Gastroesophageal sphincter (tissue), 4 donors: ENCODE data around the gene ABO. TPM values are rescaled to one million over a fixed set of nuclear protein-coding genes. Genes with fewer than 3 reads are reported as not detected.
"Not testable (repeated sequence)": the region's sequence is repeated elsewhere in the genome, so short reads cannot be mapped to it uniquely, and the experiment has no call there.

Source experiments
- ATAC-seq: fragments of 150-250 bp; one replicate; pipeline ENCODE4 v1.9.1; 2016; ENCODE audit warnings: mild to moderate bottlenecking, moderate library complexity
- H3K27ac ChIP-seq, 4 donors: fragments of 200-600 bp; sonication (generic) in 3 of 4; 1 replicate in 3 of 4; 2 replicates in 1 of 4; pipeline ENCODE4 v1.5.1; 2016 to 2019
- H3K27me3 ChIP-seq: fragments of 200-600 bp; sonication (generic); one replicate; pipeline ENCODE4 v1.5.1; 2019
- H3K36me3 ChIP-seq, 2 donors: fragments of 200-600 bp; sonication (generic); one replicate each; pipeline ENCODE4 v1.5.1; 2019; ENCODE audit warnings: control low read depth in 1 of 2
- H3K4me1 ChIP-seq, 3 donors: fragments of 200-600 bp; sonication (generic); 1 replicate in 2 of 3; 2 replicates in 1 of 3; pipeline ENCODE4 v1.5.1; 2016 to 2019; ENCODE audit warnings: control low read depth in 2 of 3
- H3K4me3 ChIP-seq, 2 donors: fragments of 200-600 bp; sonication (generic); one replicate each; pipeline ENCODE4 v1.5.1; 2019; ENCODE audit warnings: mild to moderate bottlenecking in 1 of 2, moderate library complexity in 1 of 2
- H3K9me3 ChIP-seq, 3 donors: fragments of 200-600 bp; sonication (generic); one replicate each; pipeline ENCODE4 v1.5.1; 2017 to 2019; ENCODE audit warnings: control low read depth in 2 of 3
- CTCF ChIP-seq, 4 experiments: fragments of 200-600 bp in 2 of 4; fragments of 450-650 bp in 2 of 4; sonication (generic) in 1 of 4; IDR thresholded peaks; one replicate each; pipeline ENCODE4 v1.5.1; 2017 to 2019; ENCODE audit warnings: antibody characterized with exemption in 4 of 4, mild to moderate bottlenecking in 2 of 4, moderate library complexity in 2 of 4
- EP300 ChIP-seq: sonication (generic); formaldehyde crosslinking; IDR thresholded peaks from one replicate; pipeline ENCODE4 v1.6.1; 2017; ENCODE audit warnings: antibody characterized with exemption, mild to moderate bottlenecking
- POLR2A ChIP-seq, 2 donors: fragments of 450-650 bp; IDR thresholded peaks; one replicate each; pipeline ENCODE4 v1.6.1; 2017; ENCODE audit warnings: antibody characterized with exemption in 2 of 2, mild to moderate bottlenecking in 2 of 2, moderate library complexity in 1 of 2
- POLR2AphosphoS5 ChIP-seq: sonication (generic); formaldehyde crosslinking; IDR thresholded peaks from one replicate; pipeline ENCODE4 v1.6.1; 2017; ENCODE audit warnings: antibody characterized with exemption
- WGBS, 2 donors: methylation state at CpG; one replicate each; pipeline ENCODE4 v1.1.5; 2018; ENCODE audit warnings: low coverage in 1 of 2; 5-methylcytosine and 5-hydroxymethylcytosine counted together
- small RNA-seq, 4 donors: library from RNA; depleted of rRNA; stranded (forward); fragments of <200 nt; gene quantifications; one replicate each; pipeline ENCODE3, GENCODE V24; 2016
- total RNA-seq, 4 donors: library from RNA; depleted of rRNA; stranded (reverse); fragments of >200 nt; gene quantifications; one replicate each; pipeline ENCODE4 v1.1.0, GENCODE V29; 2016

ABO gene
- total RNA-seq, 4 donors from 2014 or later = 0.47 to 10.0 (median 0.91) TPM

GRCh38 chr9:133208171-133208879 lies 66.7 kb downstream of the ABO start:
- ATAC-seq, H3K36me3 ChIP-seq, H3K4me1 ChIP-seq, H3K4me3 ChIP-seq, H3K27ac ChIP-seq: not testable (repeated sequence)
- H3K27me3 ChIP-seq = peaks cover 80% of the 10 kb centered on the region
- H3K9me3 ChIP-seq = peaks cover 0 to 16% (median 0%) of the 10 kb centered on the region in 3 donors
- 50% methylated on average over 2 of the region's 16 CpGs; no CpG with 5 or more reads in 1 of the 2 donors for WGBS, 2 donors

- Histone ChIP-seq H3K9me3 (peaks cover 0 to 16% (median 0%) of the 10 kb centered on the region in 3 donors), H3K27ac (no peak overlapping the region), H3K4me1 (no peaks in the 10 kb centered on the region), H3K27me3 (peaks cover 76% of the 10 kb centered on the region), H3K36me3 (no peaks in the 10 kb centered on the region), H3K4me3 (no peak overlapping the region)
- 59 to 73% methylated on average over 5 to 10 of the region's 16 CpGs for WGBS, 2 donors
- ATAC-seq = no peak
- TF ChIP-seq CTCF (IDR thresholded peaks at IDR 0.05) (no peak), EP300 (no peak), POLR2A (IDR thresholded peaks at IDR 0.05) (no peak), POLR2AphosphoS5 (no peak)
Measured at GRCh38 chr9:133207540-133208170, 67.3 kb downstream of the ABO start.

GRCh38 chr9:133207021-133207531 lies 67.9 kb downstream of the ABO start:
- no peaks in the 10 kb centered on the region for H3K36me3 ChIP-seq
- H3K9me3 ChIP-seq = peaks cover 0 to 15% (median 0%) of the 10 kb centered on the region in 3 donors
- WGBS, 2 donors = 77% methylated on average over 5 of the region's 14 CpGs; no CpG with 5 or more reads in 1 of the 2 donors
- peaks cover 76% of the 10 kb centered on the region for H3K27me3 ChIP-seq
- ATAC-seq = no peak
- TF ChIP-seq CTCF (IDR thresholded peaks at IDR 0.05) (no peak), EP300 (no peak), POLR2A (IDR thresholded peaks at IDR 0.05) (no peak), POLR2AphosphoS5 (no peak)
- H3K4me1 ChIP-seq = no peaks in the 10 kb centered on the region
- no peak overlapping the region for H3K27ac ChIP-seq
- no peak overlapping the region for H3K4me3 ChIP-seq

GRCh38 chr9:133205996-133206931 lies 68.7 kb downstream of the ABO start:
- 67 to 70% methylated on average over 1 to 2 of the region's 35 CpGs for WGBS, 2 donors
- Histone ChIP-seq H3K27me3 (peaks cover 81% of the 10 kb centered on the region), H3K36me3 (no peaks in the 10 kb centered on the region), H3K4me3 (no peak overlapping the region), H3K27ac (no peak overlapping the region), H3K9me3 (peaks cover 0 to 8% (median 0%) of the 10 kb centered on the region in 3 donors), H3K4me1 (no peaks in the 10 kb centered on the region)
- no peak for TF ChIP-seq POLR2AphosphoS5
- ATAC-seq = no peak

GRCh38 chr9:133205481-133205887 lies 69.5 kb downstream of the ABO start:
- H3K36me3 ChIP-seq, H3K27ac ChIP-seq, H3K4me3 ChIP-seq, ATAC-seq, H3K9me3 ChIP-seq, H3K4me1 ChIP-seq: not testable (repeated sequence)
- WGBS, 2 donors = no CpG with 5 or more reads among the region's 14 CpGs
- peaks cover 81% of the 10 kb centered on the region for H3K27me3 ChIP-seq

Small RNA genes within 50 kb of the gene (small RNA-seq; reads per million reads assigned to genes)
- gene RF00019 = 0 reads per million in 4 donors

Other genes starting within 250 kb of the ABO start
- 10 to 100 TPM; 43.5 to 51.5 (median 48.9) TPM for gene GTF3C5, start 244.2 kb downstream of the ABO start, total RNA-seq
- under 1 TPM in 3 of 4 donors, not detected in 1; 0.35 to 0.81 (median 0.62) TPM for gene CEL, start 213.2 kb downstream of the ABO start, total RNA-seq
- gene RALGDS, start 154.0 kb downstream of the ABO start, total RNA-seq = 10 to 100 TPM; 44.8 to 53.0 (median 49.8) TPM
- gene GBGT1, start 111.3 kb downstream of the ABO start, total RNA-seq = 10 to 100 TPM; 11.3 to 18.0 (median 15.6) TPM
- gene OBP2B, start 66.0 kb downstream of the ABO start, total RNA-seq = not detected
- gene SURF6, start 61.0 kb upstream of the ABO start, total RNA-seq = 10 to 100 TPM; 22.5 to 36.3 (median 25.8) TPM
- gene MED22, start 72.9 kb upstream of the ABO start, total RNA-seq = 10 to 100 TPM; 25.1 to 47.3 (median 37.8) TPM
- 1,000 to 10,000 TPM; 1,385 to 2,320 (median 1,660) TPM for gene RPL7A, start 73.0 kb upstream of the ABO start, total RNA-seq
- 10 to 100 TPM; 46.0 to 53.4 (median 49.8) TPM for gene SURF1, start 81.3 kb upstream of the ABO start, total RNA-seq
- gene SURF2, start 81.3 kb upstream of the ABO start, total RNA-seq = 10 to 100 TPM; 11.2 to 16.3 (median 15.3) TPM
- 100 to 1,000 TPM in 3 of 4 donors, 10 to 100 TPM in 1; 78.1 to 139 (median 108) TPM for gene SURF4, start 100.9 kb upstream of the ABO start, total RNA-seq
- gene STKLD1, start 101.2 kb upstream of the ABO start, total RNA-seq = 1 to 10 TPM in 1 of 4 donors, under 1 TPM in 1, not detected in 2; 0.93 to 1.3 TPM
- gene REXO4, start 142.8 kb upstream of the ABO start, total RNA-seq = 10 to 100 TPM; 11.2 to 29.9 (median 18.1) TPM
- 1 to 10 TPM in 3 of 4 donors, under 1 TPM in 1; 0.94 to 2.7 (median 2.1) TPM for gene ADAMTS13, start 147.2 kb upstream of the ABO start, total RNA-seq
- 10 to 100 TPM; 15.3 to 22.3 (median 16.0) TPM for gene CACFD1, start 184.8 kb upstream of the ABO start, total RNA-seq
- 10 to 100 TPM in 1 of 4 donors, 1 to 10 TPM in 3; 1.7 to 11.8 (median 5.2) TPM for gene SLC2A6, start 203.9 kb upstream of the ABO start, total RNA-seq
- gene MYMK, start 249.8 kb upstream of the ABO start, total RNA-seq = not detected